ENCODE measurements around the gene STARD7. TPM values are rescaled to one million over a fixed set of nuclear protein-coding genes. Genes with fewer than 3 reads are reported as not detected.

The STARD7 gene
- polyA plus RNA-seq, 1 donor (not counting 4 experiments of a cell fraction or from before 2014, with no cell fraction given), result 73.4 TPM

GRCh38 chr2:96236882-96237281, 28.3 kb upstream of the STARD7 start:
- Histone ChIP-seq H3K4me3 (ENCODE audit: control insufficient read depth in 2 of 3, extremely low read depth in 1 of 3, insufficient read depth in 2 of 3, low read depth in 1 of 3, low read length in 3 of 3) (no peak overlapping the region), H3K9ac (ENCODE audit: control insufficient read depth, extremely low read depth, insufficient read depth, low read length) (no peak overlapping the region), H3K36me3 (ENCODE audit: control insufficient read depth in 2 of 2, extremely low read depth in 1 of 2, insufficient read depth in 2 of 2, low read length in 2 of 2) (no peaks in the 10 kb centered on the region), H3K4me2 (ENCODE audit: control insufficient read depth, extremely low read depth, insufficient read depth, low read depth, low read length) (no peak overlapping the region), H3K79me2 (ENCODE audit: control insufficient read depth, insufficient read depth, low read length) (no peaks in the 10 kb centered on the region), H3K9me3 (ENCODE audit: control insufficient read depth, low read depth, low read length) (no peaks in the 10 kb centered on the region), H3K4me1 (ENCODE audit: control insufficient read depth, extremely low read depth, insufficient read depth, low read length) (peaks cover 19% of the 10 kb centered on the region), H3K9me1 (ENCODE audit: control insufficient read depth, extremely low read depth, insufficient read depth, low read length) (peaks cover 2% of the 10 kb centered on the region), H3K27me3 (ENCODE audit: control insufficient read depth, extremely low read depth, insufficient read depth, low read length) (no peaks in the 10 kb centered on the region), H2AFZ (ENCODE audit: control insufficient read depth, low read length) (no peak overlapping the region), H4K20me1 (ENCODE audit: control insufficient read depth, extremely low read depth, insufficient read depth, low read length) (no peaks in the 10 kb centered on the region), H3K27ac (ENCODE audit: control insufficient read depth, insufficient read depth, low read length) (no peak overlapping the region)
- dilution Hi-C loops (cut with MboI; ENCODE audit: extremely low pct_ligation_motif_present, low sequenced_read_pairs), result no loop called here
- FAIRE-seq, result no peak
- TF ChIP-seq EZH2 (IDR thresholded peaks at IDR 0.05; ENCODE audit: low read length) (no peak), CTCF (optimal IDR thresholded peaks at IDR 0.05 in 1 of 3, IDR thresholded peaks at IDR 0.05 in 1 of 3, conservative IDR thresholded peaks at IDR 0.05 in 1 of 3; ENCODE audit: extremely low read depth in 1 of 3, insufficient read depth in 2 of 3, low read length in 3 of 3) (no peak)
- no peak for DNase-seq (ENCODE audit: low read depth, low spot score)

GRCh38 chr2:96233880-96234316, 25.3 kb upstream of the STARD7 start:
- no peak for DNase-seq (ENCODE audit: low read depth, low spot score)
- Histone ChIP-seq H3K79me2 (ENCODE audit: control insufficient read depth, insufficient read depth, low read length) (no peaks in the 10 kb centered on the region), H2AFZ (ENCODE audit: control insufficient read depth, low read length) (no peak overlapping the region), H3K36me3 (ENCODE audit: control insufficient read depth in 2 of 2, extremely low read depth in 1 of 2, insufficient read depth in 2 of 2, low read length in 2 of 2) (no peaks in the 10 kb centered on the region), H3K9me3 (ENCODE audit: control insufficient read depth, low read depth, low read length) (no peaks in the 10 kb centered on the region), H3K4me2 (ENCODE audit: control insufficient read depth, extremely low read depth, insufficient read depth, low read depth, low read length) (no peak overlapping the region), H4K20me1 (ENCODE audit: control insufficient read depth, extremely low read depth, insufficient read depth, low read length) (no peaks in the 10 kb centered on the region), H3K27ac (ENCODE audit: control insufficient read depth, insufficient read depth, low read length) (no peak overlapping the region), H3K4me3 (ENCODE audit: control insufficient read depth in 2 of 3, extremely low read depth in 1 of 3, insufficient read depth in 2 of 3, low read depth in 1 of 3, low read length in 3 of 3) (no peak overlapping the region), H3K9me1 (ENCODE audit: control insufficient read depth, extremely low read depth, insufficient read depth, low read length) (no peaks in the 10 kb centered on the region), H3K4me1 (ENCODE audit: control insufficient read depth, extremely low read depth, insufficient read depth, low read length) (no peaks in the 10 kb centered on the region), H3K9ac (ENCODE audit: control insufficient read depth, extremely low read depth, insufficient read depth, low read length) (no peak overlapping the region), H3K27me3 (ENCODE audit: control insufficient read depth, extremely low read depth, insufficient read depth, low read length) (no peaks in the 10 kb centered on the region)
- no peak for FAIRE-seq
- dilution Hi-C loops (cut with MboI; ENCODE audit: extremely low pct_ligation_motif_present, low sequenced_read_pairs), result no loop called here
- TF ChIP-seq CTCF (optimal IDR thresholded peaks at IDR 0.05 in 1 of 3, IDR thresholded peaks at IDR 0.05 in 1 of 3, conservative IDR thresholded peaks at IDR 0.05 in 1 of 3; ENCODE audit: extremely low read depth in 1 of 3, insufficient read depth in 2 of 3, low read length in 3 of 3) (no peak), EZH2 (IDR thresholded peaks at IDR 0.05; ENCODE audit: low read length) (no peak)
